ENCODE measurements around the gene ZSWIM6.

DNA sequence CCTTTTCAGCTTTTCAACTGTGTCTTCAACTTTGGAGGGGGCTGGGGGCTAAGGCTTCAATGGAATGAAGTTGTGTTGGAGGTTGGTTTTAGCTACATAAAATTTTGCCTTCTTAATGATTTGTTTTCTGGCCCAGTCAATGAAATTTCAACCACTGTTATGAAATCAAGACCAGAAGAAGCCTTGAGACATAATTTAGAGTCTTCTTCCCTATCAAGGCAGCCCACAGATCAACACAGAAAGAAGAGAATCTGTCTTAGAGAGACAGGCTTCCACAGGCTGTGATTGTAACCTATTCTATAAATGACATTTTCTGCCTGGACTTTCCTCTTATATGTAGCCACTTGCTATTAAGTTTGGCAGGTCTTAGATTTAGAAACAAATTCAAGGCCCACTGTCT lies 46.5 kb upstream of the ZSWIM6 start:
- TF ChIP-seq RFX5 (IDR thresholded peaks at IDR 0.05; ENCODE audit: low read length) (no peak), MXI1 (IDR thresholded peaks at IDR 0.05; ENCODE audit: low read depth, low read length) (no peak), EP300 (IDR thresholded peaks at IDR 0.05; ENCODE audit: borderline replicate concordance in 1 of 2, low read depth in 1 of 2, low read length in 1 of 2) (no peak), TAF1 (IDR thresholded peaks at IDR 0.05; ENCODE audit: borderline replicate concordance, low read depth, low read length) (no peak)
- TF ChIP-seq, protein P1, sequence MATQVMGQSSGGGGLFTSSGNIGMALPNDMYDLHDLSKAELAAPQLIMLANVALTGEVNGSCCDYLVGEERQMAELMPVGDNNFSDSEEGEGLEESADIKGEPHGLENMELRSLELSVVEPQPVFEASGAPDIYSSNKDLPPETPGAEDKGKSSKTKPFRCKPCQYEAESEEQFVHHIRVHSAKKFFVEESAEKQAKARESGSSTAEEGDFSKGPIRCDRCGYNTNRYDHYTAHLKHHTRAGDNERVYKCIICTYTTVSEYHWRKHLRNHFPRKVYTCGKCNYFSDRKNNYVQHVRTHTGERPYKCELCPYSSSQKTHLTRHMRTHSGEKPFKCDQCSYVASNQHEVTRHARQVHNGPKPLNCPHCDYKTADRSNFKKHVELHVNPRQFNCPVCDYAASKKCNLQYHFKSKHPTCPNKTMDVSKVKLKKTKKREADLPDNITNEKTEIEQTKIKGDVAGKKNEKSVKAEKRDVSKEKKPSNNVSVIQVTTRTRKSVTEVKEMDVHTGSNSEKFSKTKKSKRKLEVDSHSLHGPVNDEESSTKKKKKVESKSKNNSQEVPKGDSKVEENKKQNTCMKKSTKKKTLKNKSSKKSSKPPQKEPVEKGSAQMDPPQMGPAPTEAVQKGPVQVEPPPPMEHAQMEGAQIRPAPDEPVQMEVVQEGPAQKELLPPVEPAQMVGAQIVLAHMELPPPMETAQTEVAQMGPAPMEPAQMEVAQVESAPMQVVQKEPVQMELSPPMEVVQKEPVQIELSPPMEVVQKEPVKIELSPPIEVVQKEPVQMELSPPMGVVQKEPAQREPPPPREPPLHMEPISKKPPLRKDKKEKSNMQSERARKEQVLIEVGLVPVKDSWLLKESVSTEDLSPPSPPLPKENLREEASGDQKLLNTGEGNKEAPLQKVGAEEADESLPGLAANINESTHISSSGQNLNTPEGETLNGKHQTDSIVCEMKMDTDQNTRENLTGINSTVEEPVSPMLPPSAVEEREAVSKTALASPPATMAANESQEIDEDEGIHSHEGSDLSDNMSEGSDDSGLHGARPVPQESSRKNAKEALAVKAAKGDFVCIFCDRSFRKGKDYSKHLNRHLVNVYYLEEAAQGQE (IDR thresholded peaks at IDR 0.05; ENCODE audit: low read depth, low read length) = no peak
- TF ChIP-seq, protein P2, sequence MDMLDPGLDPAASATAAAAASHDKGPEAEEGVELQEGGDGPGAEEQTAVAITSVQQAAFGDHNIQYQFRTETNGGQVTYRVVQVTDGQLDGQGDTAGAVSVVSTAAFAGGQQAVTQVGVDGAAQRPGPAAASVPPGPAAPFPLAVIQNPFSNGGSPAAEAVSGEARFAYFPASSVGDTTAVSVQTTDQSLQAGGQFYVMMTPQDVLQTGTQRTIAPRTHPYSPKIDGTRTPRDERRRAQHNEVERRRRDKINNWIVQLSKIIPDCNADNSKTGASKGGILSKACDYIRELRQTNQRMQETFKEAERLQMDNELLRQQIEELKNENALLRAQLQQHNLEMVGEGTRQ (IDR thresholded peaks at IDR 0.05; ENCODE audit: borderline replicate concordance, low read depth, low read length) = no peak
- TF ChIP-seq, protein P3, sequence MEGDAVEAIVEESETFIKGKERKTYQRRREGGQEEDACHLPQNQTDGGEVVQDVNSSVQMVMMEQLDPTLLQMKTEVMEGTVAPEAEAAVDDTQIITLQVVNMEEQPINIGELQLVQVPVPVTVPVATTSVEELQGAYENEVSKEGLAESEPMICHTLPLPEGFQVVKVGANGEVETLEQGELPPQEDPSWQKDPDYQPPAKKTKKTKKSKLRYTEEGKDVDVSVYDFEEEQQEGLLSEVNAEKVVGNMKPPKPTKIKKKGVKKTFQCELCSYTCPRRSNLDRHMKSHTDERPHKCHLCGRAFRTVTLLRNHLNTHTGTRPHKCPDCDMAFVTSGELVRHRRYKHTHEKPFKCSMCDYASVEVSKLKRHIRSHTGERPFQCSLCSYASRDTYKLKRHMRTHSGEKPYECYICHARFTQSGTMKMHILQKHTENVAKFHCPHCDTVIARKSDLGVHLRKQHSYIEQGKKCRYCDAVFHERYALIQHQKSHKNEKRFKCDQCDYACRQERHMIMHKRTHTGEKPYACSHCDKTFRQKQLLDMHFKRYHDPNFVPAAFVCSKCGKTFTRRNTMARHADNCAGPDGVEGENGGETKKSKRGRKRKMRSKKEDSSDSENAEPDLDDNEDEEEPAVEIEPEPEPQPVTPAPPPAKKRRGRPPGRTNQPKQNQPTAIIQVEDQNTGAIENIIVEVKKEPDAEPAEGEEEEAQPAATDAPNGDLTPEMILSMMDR (IDR thresholded peaks at IDR 0.05) = no peak
- TF ChIP-seq, protein P4, sequence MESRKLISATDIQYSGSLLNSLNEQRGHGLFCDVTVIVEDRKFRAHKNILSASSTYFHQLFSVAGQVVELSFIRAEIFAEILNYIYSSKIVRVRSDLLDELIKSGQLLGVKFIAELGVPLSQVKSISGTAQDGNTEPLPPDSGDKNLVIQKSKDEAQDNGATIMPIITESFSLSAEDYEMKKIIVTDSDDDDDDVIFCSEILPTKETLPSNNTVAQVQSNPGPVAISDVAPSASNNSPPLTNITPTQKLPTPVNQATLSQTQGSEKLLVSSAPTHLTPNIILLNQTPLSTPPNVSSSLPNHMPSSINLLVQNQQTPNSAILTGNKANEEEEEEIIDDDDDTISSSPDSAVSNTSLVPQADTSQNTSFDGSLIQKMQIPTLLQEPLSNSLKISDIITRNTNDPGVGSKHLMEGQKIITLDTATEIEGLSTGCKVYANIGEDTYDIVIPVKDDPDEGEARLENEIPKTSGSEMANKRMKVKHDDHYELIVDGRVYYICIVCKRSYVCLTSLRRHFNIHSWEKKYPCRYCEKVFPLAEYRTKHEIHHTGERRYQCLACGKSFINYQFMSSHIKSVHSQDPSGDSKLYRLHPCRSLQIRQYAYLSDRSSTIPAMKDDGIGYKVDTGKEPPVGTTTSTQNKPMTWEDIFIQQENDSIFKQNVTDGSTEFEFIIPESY (IDR thresholded peaks at IDR 0.05; ENCODE audit: borderline replicate concordance, low read depth) = no peak

All from SK-N-SH (cell line).